B cell (primary cell): ENCODE measurements around the gene CDIP1. TPM values are rescaled to one million over a fixed set of nuclear protein-coding genes. Genes with fewer than 3 reads are reported as not detected.

ENCODE experiments used
- ATAC-seq: fragments of 200-7000 bp; cut with Tn5 transposase; one replicate; pipeline ENCODE4 v1.10.0; 2021; ENCODE audit warnings: low read depth, mild to moderate bottlenecking, moderate number of reproducible peaks, moderate library complexity
- CTCF ChIA-PET: fragments of 350-600 bp; sonication (Branson Sonifier 250); formaldehyde crosslinking; loops from one replicate; lab custom pipeline; 2021; ENCODE audit warnings: antibody characterized with exemption, inconsistent platforms; lab: Charles Lee
- POLR2A ChIA-PET: fragments of 350-600 bp; sonication (Branson Sonifier 250); formaldehyde crosslinking; loops from one replicate; lab custom pipeline; 2021; ENCODE audit warnings: antibody characterized with exemption; lab: Charles Lee
- DNase-seq: peaks from one replicate; pipeline ENCODE4 v3.0.0; 2013
- H2AFZ ChIP-seq: 2 replicates; pipeline ENCODE4 v1.6.1; 2012; ENCODE audit warnings: mild to moderate bottlenecking, low read depth, low read length; ENCODE audit not compliant: insufficient read depth, poor library complexity, severe bottlenecking
- H3K27ac ChIP-seq, 2 donors: 1 replicate in 1 of 2; 2 replicates in 1 of 2; pipeline ENCODE4 v1.5.1; 2012 to 2013; ENCODE audit warnings: low read length in 2 of 2, mild to moderate bottlenecking in 2 of 2, moderate library complexity in 1 of 2
- H3K27me3 ChIP-seq, 4 experiments: fragments of 200-600 bp in 1 of 4; sonication (generic) in 1 of 4; replicated peaks in 1 of 4; 1 replicate in 2 of 4; 2 replicates in 2 of 4; pipeline versions ENCODE4 v1.6.1 to v1.7.0; 2013 to 2016; ENCODE audit warnings: low read length in 3 of 4, mild to moderate bottlenecking in 2 of 4, mixed read lengths in 1 of 4, moderate library complexity in 1 of 4; ENCODE audit not compliant: insufficient read depth in 4 of 4, control insufficient read depth in 3 of 4; ENCODE audit errors: control extremely low read depth in 1 of 4
- H3K36me3 ChIP-seq, 2 experiments: replicated peaks in 1 of 2; 1 replicate in 1 of 2; 2 replicates in 1 of 2; pipeline versions ENCODE4 v1.6.1 to v1.7.1; 2013; ENCODE audit warnings: low read length in 1 of 2; ENCODE audit not compliant: insufficient read depth in 2 of 2, control insufficient read depth in 1 of 2; ENCODE audit errors: control extremely low read depth in 1 of 2, extremely low read depth in 1 of 2
- H3K4me1 ChIP-seq, 2 donors: fragments of 200-600 bp in 1 of 2; sonication (generic) in 1 of 2; 1 replicate in 1 of 2; 2 replicates in 1 of 2; pipeline versions ENCODE4 v1.5.1 to v1.6.1; 2013 to 2017; ENCODE audit warnings: low read length in 2 of 2; ENCODE audit not compliant: control insufficient read depth in 2 of 2, insufficient read depth in 2 of 2
- H3K4me2 ChIP-seq: replicated peaks from 2 replicates; pipeline ENCODE3; 2012; ENCODE audit warnings: mild to moderate bottlenecking, low read depth, low read length; ENCODE audit not compliant: poor library complexity, severe bottlenecking
- H3K4me3 ChIP-seq, 5 experiments: fragments of 200-600 bp in 1 of 5; sonication (generic) in 1 of 5; 1 replicate in 3 of 5; 2 replicates in 2 of 5; pipeline versions ENCODE4 v1.5.1 to v1.7.0; 2011 to 2016; ENCODE audit warnings: low read length in 4 of 5, mild to moderate bottlenecking in 4 of 5, low read depth in 2 of 5, control low read depth in 1 of 5, moderate library complexity in 1 of 5; ENCODE audit not compliant: insufficient read depth in 1 of 5; ENCODE audit errors: control extremely low read depth in 1 of 5, extremely low read depth in 1 of 5
- H3K79me2 ChIP-seq: fragments of 200-600 bp; sonication (generic); one replicate; pipeline ENCODE4 v1.6.0; 2016; ENCODE audit warnings: low read length; ENCODE audit not compliant: control insufficient read depth, insufficient read depth
- H3K9ac ChIP-seq: fragments of 200-600 bp; sonication (generic); 2 replicates; pipeline ENCODE4 v1.6.1; 2017; ENCODE audit warnings: mild to moderate bottlenecking, low read length, moderate library complexity
- H3K9me3 ChIP-seq, 3 donors: one replicate each; pipeline versions ENCODE4 v1.6.1 to v1.7.1; 2013; ENCODE audit warnings: low read length in 2 of 3; ENCODE audit not compliant: control insufficient read depth in 2 of 3, insufficient read depth in 1 of 3; ENCODE audit errors: control extremely low read depth in 1 of 3
- H4K20me1 ChIP-seq: 2 replicates; pipeline ENCODE4 v1.6.0; 2012; ENCODE audit warnings: mild to moderate bottlenecking, low read length; ENCODE audit not compliant: insufficient read depth, control insufficient read depth, poor library complexity, severe bottlenecking
- H3K27ac Mint-ChIP-seq: one replicate; pipeline ENCODE4 v1.8.0; 2021; ENCODE audit warnings: mixed read lengths
- H3K27me3 Mint-ChIP-seq: one replicate; pipeline ENCODE4 v1.8.0; 2021; ENCODE audit warnings: mixed read lengths
- H3K4me1 Mint-ChIP-seq: one replicate; pipeline ENCODE4 v1.8.0; 2021; ENCODE audit warnings: mixed read lengths
- H3K4me3 Mint-ChIP-seq: one replicate; pipeline ENCODE4 v1.8.0; 2021; ENCODE audit warnings: mixed read lengths
- H3K9me3 Mint-ChIP-seq: one replicate; pipeline ENCODE4 v1.8.0; 2022; ENCODE audit warnings: mixed read lengths; ENCODE audit not compliant: insufficient read depth
- EZH2 ChIP-seq: IDR thresholded peaks from 2 replicates; pipeline ENCODE4 v1.6.1; 2012; ENCODE audit warnings: borderline replicate concordance, low read depth, mild to moderate bottlenecking, moderate library complexity, low read length; ENCODE audit not compliant: insufficient read depth, poor library complexity, severe bottlenecking
- WGBS: methylation state at CpG from one replicate; pipeline ENCODE4 v1.1.5; 2013; ENCODE audit warnings: missing lambda C conversion rate; ENCODE audit not compliant: insufficient coverage; 5-methylcytosine and 5-hydroxymethylcytosine counted together
- intact Hi-C: fragments of 100-400 bp; cut with micrococcal nuclease; formaldehyde crosslinking; loops from one replicate; pipeline ENCODE4 v1.10.0; 2022
- polyA plus RNA-seq: library from polyadenylated mRNA; depleted of rRNA; stranded (reverse); fragments of >200 nt; gene quantifications from 2 replicates; pipeline ENCODE4 v1.2.3, GENCODE V29; 2012
- total RNA-seq, 2 donors: library from RNA; stranded (reverse); fragments of 120-200 nt in 1 of 2; gene quantifications; 1 replicate in 1 of 2; 2 replicates in 1 of 2; pipeline versions ENCODE4 v1.2.3 to v1.2.4, GENCODE V29; 2013 to 2022
- TF ChIP-seq, protein P1 (sequence below): fragments of 200-600 bp; IDR thresholded peaks from one replicate; pipeline ENCODE4 v1.8.0; 2022; ENCODE audit warnings: antibody characterized with exemption, mild to moderate bottlenecking

The CDIP1 gene
- total and polyA plus RNA-seq, 2 donors (not counting 1 experiment from before 2014, with no cell fraction given), result 12.8 to 20.3 TPM

DNA sequence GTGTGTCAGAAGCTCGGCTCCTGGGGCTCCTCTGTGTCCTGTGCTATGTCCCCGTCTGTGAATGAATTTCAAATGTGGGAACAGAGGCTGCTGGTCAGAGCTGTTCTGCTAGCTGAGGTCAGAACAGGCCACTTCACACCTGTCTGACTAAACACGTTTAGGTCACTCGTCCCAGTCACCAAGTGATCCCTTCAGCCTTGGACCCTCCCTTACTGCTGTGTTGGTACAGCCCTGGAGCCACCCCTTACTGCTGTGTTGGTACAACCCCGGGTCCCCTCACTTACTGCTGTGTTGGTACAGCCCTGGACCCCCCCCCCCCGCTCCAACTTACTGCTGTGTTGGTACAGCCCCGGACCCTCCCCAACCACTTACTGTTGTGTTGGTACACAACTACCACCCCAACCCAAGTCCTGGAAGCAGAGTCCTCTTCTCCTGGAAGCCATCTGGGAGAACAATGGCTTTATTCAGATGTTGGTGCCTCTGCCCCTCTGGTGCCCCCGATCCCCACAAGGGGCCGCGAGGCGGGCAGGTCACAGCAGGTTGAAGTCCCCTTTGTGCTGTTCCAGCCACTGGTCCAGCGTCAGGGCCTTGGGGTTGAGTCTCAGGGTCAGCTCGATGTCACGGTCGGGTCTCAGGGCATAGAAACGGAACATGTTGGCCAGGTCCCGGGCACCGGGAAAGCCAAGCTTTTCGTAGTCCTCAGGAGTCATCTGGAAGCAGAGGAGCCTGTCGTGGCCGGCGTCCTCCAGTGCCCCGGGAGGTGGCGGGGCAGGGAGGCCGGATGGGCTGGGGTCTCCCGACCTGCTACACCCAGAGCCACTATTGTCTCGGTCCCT lies 77.1 kb downstream of the CDIP1 start:
- H3K4me3 Mint-ChIP-seq, result no peak overlapping the region
- DNase-seq (no peak), ATAC-seq (no peak)
- WGBS, result over 99% methylated on average over 24 of the region's 27 CpGs
- TF ChIP-seq EZH2, result no peak
- TF ChIP-seq, protein P1, sequence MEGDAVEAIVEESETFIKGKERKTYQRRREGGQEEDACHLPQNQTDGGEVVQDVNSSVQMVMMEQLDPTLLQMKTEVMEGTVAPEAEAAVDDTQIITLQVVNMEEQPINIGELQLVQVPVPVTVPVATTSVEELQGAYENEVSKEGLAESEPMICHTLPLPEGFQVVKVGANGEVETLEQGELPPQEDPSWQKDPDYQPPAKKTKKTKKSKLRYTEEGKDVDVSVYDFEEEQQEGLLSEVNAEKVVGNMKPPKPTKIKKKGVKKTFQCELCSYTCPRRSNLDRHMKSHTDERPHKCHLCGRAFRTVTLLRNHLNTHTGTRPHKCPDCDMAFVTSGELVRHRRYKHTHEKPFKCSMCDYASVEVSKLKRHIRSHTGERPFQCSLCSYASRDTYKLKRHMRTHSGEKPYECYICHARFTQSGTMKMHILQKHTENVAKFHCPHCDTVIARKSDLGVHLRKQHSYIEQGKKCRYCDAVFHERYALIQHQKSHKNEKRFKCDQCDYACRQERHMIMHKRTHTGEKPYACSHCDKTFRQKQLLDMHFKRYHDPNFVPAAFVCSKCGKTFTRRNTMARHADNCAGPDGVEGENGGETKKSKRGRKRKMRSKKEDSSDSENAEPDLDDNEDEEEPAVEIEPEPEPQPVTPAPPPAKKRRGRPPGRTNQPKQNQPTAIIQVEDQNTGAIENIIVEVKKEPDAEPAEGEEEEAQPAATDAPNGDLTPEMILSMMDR, result no peak
- no peak overlapping the region for H2AFZ ChIP-seq
- H3K27ac Mint-ChIP-seq, result no peak overlapping the region
- no peak overlapping the region for H3K27ac ChIP-seq
- no peaks in the 10 kb centered on the region for H3K9me3 Mint-ChIP-seq
- ChIA-PET POLR2A (no interaction called here), CTCF (interaction anchor here (1.1 kb wide), 1 partner anchor 10 kb away, joined by 4 read pairs; no protein-coding TSS in a partner anchor)
- H3K27me3 Mint-ChIP-seq, result no peaks in the 10 kb centered on the region
- peaks cover 0 to 27% of the 10 kb centered on the region in 2 experiments for H3K36me3 ChIP-seq
- H3K27me3 ChIP-seq, result no peaks in the 10 kb centered on the region
- H3K79me2 ChIP-seq, result no peaks in the 10 kb centered on the region
- intact Hi-C loops, result no loop called here
- no peak overlapping the region for H3K4me2 ChIP-seq
- H3K9ac ChIP-seq, result no peak overlapping the region
- H3K4me1 Mint-ChIP-seq, result no peaks in the 10 kb centered on the region
- no peaks in the 10 kb centered on the region for H3K9me3 ChIP-seq
- H3K4me3 ChIP-seq, result no peak overlapping the region
- H4K20me1 ChIP-seq, result no peaks in the 10 kb centered on the region
- H3K4me1 ChIP-seq, result no peaks in the 10 kb centered on the region

DNA sequence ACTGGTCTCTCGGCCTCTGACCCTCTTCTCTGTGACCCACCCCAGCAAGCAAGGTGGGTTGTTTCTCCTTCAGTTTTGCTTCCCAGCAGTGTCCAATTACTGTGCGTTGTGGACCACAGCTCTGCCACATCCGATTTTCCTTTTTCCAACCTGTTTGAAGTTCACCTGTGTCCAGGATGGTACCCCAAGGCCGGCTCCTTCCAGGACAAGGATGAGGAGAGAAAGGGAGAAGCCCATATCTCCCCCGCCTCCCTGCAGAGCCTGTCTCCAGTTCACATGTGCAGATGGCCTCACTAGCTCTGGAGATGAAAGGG lies 77.7 kb downstream of the CDIP1 start:
- Mint-ChIP-seq H3K9me3 (no peaks in the 10 kb centered on the region), H3K4me1 (no peaks in the 10 kb centered on the region), H3K4me3 (no peak overlapping the region), H3K27ac (no peak overlapping the region), H3K27me3 (no peaks in the 10 kb centered on the region)
- Histone ChIP-seq H3K4me3 (no peak overlapping the region), H4K20me1 (no peaks in the 10 kb centered on the region), H3K27me3 (no peaks in the 10 kb centered on the region), H3K4me1 (no peaks in the 10 kb centered on the region), H3K27ac (no peak overlapping the region), H3K36me3 (peaks cover 0 to 33% of the 10 kb centered on the region in 2 experiments), H3K9ac (no peak overlapping the region), H3K79me2 (no peaks in the 10 kb centered on the region), H2AFZ (no peak overlapping the region), H3K4me2 (no peak overlapping the region), H3K9me3 (no peaks in the 10 kb centered on the region)
- ATAC-seq (no peak), DNase-seq (no peak)
- 100% methylated on average over 4 of the region's 5 CpGs for WGBS
- ChIA-PET POLR2A (no interaction called here), CTCF (interaction anchor here (0.7 to 1.1 kb wide), 2 partner anchors 10 to 89 kb away, joined by 3 to 4 read pairs; no protein-coding TSS in a partner anchor)
- no peak for TF ChIP-seq EZH2
- TF ChIP-seq, protein P1, result no peak
- intact Hi-C loops, result no loop called here
